ENCODE results near the gene PSAT1. TPM values are rescaled to one million over a fixed set of nuclear protein-coding genes. Genes with fewer than 3 reads are reported as not detected.
A peak's percentile ranks its signal among the peaks of the same experiment; 100 is the strongest.
"Not testable (repeated sequence)": the region's sequence is repeated elsewhere in the genome, so short reads cannot be mapped to it uniquely, and the experiment has no call there.

PSAT1 gene
- total RNA-seq: 10 to 100 TPM; 57.6 to 93.6 TPM

- peaks cover 22 to 33% of the 10 kb centered on the region in 2 donors for H3K36me3 Mint-ChIP-seq
These were observed at the start of gene PSAT1 for GRCh38 chr9:78296893-78297671. Gene PSAT1 (plus strand): TSS chr9:78297125. CDS start chr9:78297211, 86 bp downstream.

GRCh38 chr9:78248635-78249034, 48.3 kb upstream of the PSAT1 start:
- ATAC-seq: no peak
- H3K27ac Mint-ChIP-seq: no peak overlapping the region
- peaks cover 4 to 9% of the 10 kb centered on the region in 2 donors for H3K36me3 Mint-ChIP-seq
- DNase-seq (ENCODE audit: low spot score in 2 of 2): no peak
- H3K9me3 Mint-ChIP-seq: no peaks in the 10 kb centered on the region

More at GRCh38 chr9:78296893-78297671, at the start of gene PSAT1:
- H3K9me3 Mint-ChIP-seq: no peaks in the 10 kb centered on the region
- ATAC-seq: peak; percentile 93 to 98
- peak within 1 kb of the TSS; percentile 92 to 98 for H3K27ac Mint-ChIP-seq
- peak; percentile 88 to 92 for DNase-seq (ENCODE audit: low spot score in 2 of 2)

GRCh38 chr9:78249542-78249941, 47.4 kb upstream of the PSAT1 start:
- Mint-ChIP-seq H3K9me3 (no peaks in the 10 kb centered on the region), H3K27ac (no peak overlapping the region), H3K36me3 (peaks cover 0 to 9% of the 10 kb centered on the region in 2 donors)
- no peak for ATAC-seq
- no peak for DNase-seq (ENCODE audit: low spot score in 2 of 2)

- Mint-ChIP-seq H3K36me3 (peaks cover 0 to 9% of the 10 kb centered on the region in 2 donors), H3K9me3 (no peaks in the 10 kb centered on the region), H3K27ac (no peak overlapping the region)
- DNase-seq (ENCODE audit: low spot score in 2 of 2) (no peak), ATAC-seq (no peak)
These were observed 44.3 kb upstream of the PSAT1 start for GRCh38 chr9:78252616-78253015.

- Mint-ChIP-seq H3K36me3 (peaks cover 0 to 9% of the 10 kb centered on the region in 2 donors), H3K27ac (no peak overlapping the region), H3K9me3 (no peaks in the 10 kb centered on the region)
- DNase-seq (ENCODE audit: low spot score in 2 of 2): no peak
- no peak for ATAC-seq
These were observed 43.6 kb upstream of the PSAT1 start for GRCh38 chr9:78253285-78253684.

GRCh38 chr9:78261403-78262001, 35.4 kb upstream of the PSAT1 start:
- DNase-seq (ENCODE audit: low spot score in 2 of 2) (no peak), ATAC-seq (no peak)
- H3K36me3 Mint-ChIP-seq: peaks cover 0 to 9% of the 10 kb centered on the region in 2 donors
- no peak overlapping the region for H3K27ac Mint-ChIP-seq
- H3K9me3 Mint-ChIP-seq: no peaks in the 10 kb centered on the region

- H3K9me3 Mint-ChIP-seq: no peaks in the 10 kb centered on the region
- H3K36me3 Mint-ChIP-seq: peaks cover 0 to 12% of the 10 kb centered on the region in 2 donors
- ATAC-seq (no peak), DNase-seq (ENCODE audit: low spot score in 2 of 2) (no peak)
- H3K27ac Mint-ChIP-seq: no peak overlapping the region
These were observed 34.3 kb upstream of the PSAT1 start for GRCh38 chr9:78262655-78263054.

GRCh38 chr9:78267889-78268288, 29.0 kb upstream of the PSAT1 start:
- peaks cover 0 to 32% of the 10 kb centered on the region in 2 donors for H3K36me3 Mint-ChIP-seq
- no peak for ATAC-seq
- no peak for DNase-seq (ENCODE audit: low spot score in 2 of 2)
- no peak overlapping the region for H3K27ac Mint-ChIP-seq
- H3K9me3 Mint-ChIP-seq: no peaks in the 10 kb centered on the region

GRCh38 chr9:78269784-78270183, 27.1 kb upstream of the PSAT1 start:
- DNase-seq (ENCODE audit: low spot score in 2 of 2) (no peak), ATAC-seq (no peak)
- peaks cover 0 to 34% of the 10 kb centered on the region in 2 donors for H3K36me3 Mint-ChIP-seq
- no peaks in the 10 kb centered on the region for H3K9me3 Mint-ChIP-seq
- H3K27ac Mint-ChIP-seq: no peak overlapping the region

- Mint-ChIP-seq H3K36me3 (peaks cover 0 to 24% of the 10 kb centered on the region in 2 donors), H3K9me3 (no peaks in the 10 kb centered on the region), H3K27ac (no peak overlapping the region)
- ATAC-seq: no peak
- no peak for DNase-seq (ENCODE audit: low spot score in 2 of 2)
These were observed 24.6 kb upstream of the PSAT1 start for GRCh38 chr9:78272307-78272706.

- no peak for DNase-seq (ENCODE audit: low spot score in 2 of 2)
- Mint-ChIP-seq H3K36me3 (peaks cover 0 to 16% of the 10 kb centered on the region in 2 donors), H3K27ac (no peak overlapping the region), H3K9me3 (no peaks in the 10 kb centered on the region)
- ATAC-seq: no peak
These were observed 23.2 kb upstream of the PSAT1 start for GRCh38 chr9:78273761-78274160.

- peak in 1 of 2 donors; percentile 18 for ATAC-seq
- no peak for DNase-seq (ENCODE audit: low spot score in 2 of 2)
- Mint-ChIP-seq H3K27ac (no peak overlapping the region), H3K9me3 (peaks cover 0 to under 1% of the 10 kb centered on the region in 2 donors), H3K36me3 (no peaks in the 10 kb centered on the region)
These were observed 18.6 kb upstream of the PSAT1 start for GRCh38 chr9:78278177-78278777.

- Mint-ChIP-seq H3K9me3 (peaks cover 0 to 5% of the 10 kb centered on the region in 2 donors), H3K27ac (no peak overlapping the region), H3K36me3 (peaks cover 3% of the 10 kb centered on the region in 2 donors)
- DNase-seq (ENCODE audit: low spot score in 2 of 2): no peak
- ATAC-seq: no peak
These were observed 18.1 kb upstream of the PSAT1 start for GRCh38 chr9:78278801-78279200.

GRCh38 chr9:78280982-78281668, 15.8 kb upstream of the PSAT1 start:
- no peak overlapping the region for H3K27ac Mint-ChIP-seq
- peaks cover 0 to 7% of the 10 kb centered on the region in 2 donors for H3K9me3 Mint-ChIP-seq
- ATAC-seq (no peak), DNase-seq (ENCODE audit: low spot score in 2 of 2) (no peak)
- H3K36me3 Mint-ChIP-seq: peaks cover 5 to 6% of the 10 kb centered on the region in 2 donors

GRCh38 chr9:78284181-78284580, 12.7 kb upstream of the PSAT1 start:
- not testable (repeated sequence) for H3K36me3 Mint-ChIP-seq, ATAC-seq

GRCh38 chr9:78286125-78286524, 10.8 kb upstream of the PSAT1 start:
- H3K36me3 Mint-ChIP-seq: peaks cover 5 to 6% of the 10 kb centered on the region in 2 donors
- H3K27ac Mint-ChIP-seq: no peak overlapping the region
- no peak for ATAC-seq
- H3K9me3 Mint-ChIP-seq: peaks cover 0 to 7% of the 10 kb centered on the region in 2 donors
- DNase-seq (ENCODE audit: low spot score in 2 of 2): no peak

More at GRCh38 chr9:78284181-78284580, 12.7 kb upstream of the PSAT1 start:
- not testable (repeated sequence) for DNase-seq (ENCODE audit: low spot score in 2 of 2); H3K9me3 Mint-ChIP-seq; H3K27ac Mint-ChIP-seq

- DNase-seq (ENCODE audit: low spot score in 2 of 2) (no peak), ATAC-seq (no peak)
- Mint-ChIP-seq H3K36me3 (peaks cover 5 to 6% of the 10 kb centered on the region in 2 donors), H3K9me3 (peaks cover 0 to 7% of the 10 kb centered on the region in 2 donors), H3K27ac (no peak overlapping the region)
These were observed 10.0 kb upstream of the PSAT1 start for GRCh38 chr9:78286946-78287388.

Measured in activated naive CD4-positive, alpha-beta T cell treated with anti-CD3 and anti-CD28 coated beads, Interleukin-2, amount 50 U/mL, for 72 hours (primary cell).